Colonic mucosa (tissue), 4 donors: ENCODE measurements around the gene RILP. TPM values are rescaled to one million over a fixed set of nuclear protein-coding genes. Genes with fewer than 3 reads are reported as not detected.

ENCODE experiments used
- DNase-seq: peaks from one replicate; pipeline ENCODE4 v3.0.0-alpha.2; 2020
- H3K27ac ChIP-seq: fragments of 200-600 bp; one replicate; pipeline ENCODE4 v1.8.0; 2021
- H3K27me3 ChIP-seq: fragments of 200-600 bp; one replicate; pipeline ENCODE4 v1.8.0; 2021
- H3K36me3 ChIP-seq: fragments of 200-600 bp; one replicate; pipeline ENCODE4 v1.8.0; 2021
- H3K4me1 ChIP-seq: fragments of 200-600 bp; one replicate; pipeline ENCODE4 v1.8.0; 2021; ENCODE audit warnings: mild to moderate bottlenecking
- H3K4me3 ChIP-seq: fragments of 200-600 bp; one replicate; pipeline ENCODE4 v1.8.0; 2021
- H3K9ac ChIP-seq, 2 donors: one replicate each; pipeline ENCODE4 v1.7.0; 2013; ENCODE audit warnings: control low read depth in 2 of 2, low read depth in 2 of 2, low read length in 2 of 2
- H3K9me3 ChIP-seq: fragments of 200-600 bp; one replicate; pipeline ENCODE4 v1.8.0; 2021
- intact Hi-C: fragments of 100-400 bp; cut with DNase I; formaldehyde crosslinking; loops from one replicate; pipeline ENCODE4 v1.14.1; 2022
- total RNA-seq, 2 donors: library from RNA; stranded (reverse); fragmentation: NEBNext Ultra II Directional in 1 of 2; extraction: Animal tissue kit (Norgen Biotek cat#: 25700) in 1 of 2; gene quantifications; one replicate each; pipeline ENCODE4 v1.2.1, GENCODE V29; 2021
- TF ChIP-seq, protein P1 (sequence below): fragments of 200-600 bp; IDR thresholded peaks from one replicate; pipeline ENCODE4 v1.8.0; 2022; ENCODE audit warnings: antibody characterized with exemption, mild to moderate bottlenecking
- donor health status: healthy.
- donor health status: DM: no; HTN: no; CAD: no.
- donor health status: DM: no; HTN: no; CAD: no.

The RILP gene
- total RNA-seq, 2 donors from 2014 or later: 35.7 to 40.4 TPM

GRCh38 chr17:1598399-1599095, 51.1 kb downstream of the RILP start:
- no peaks in the 10 kb centered on the region for H3K9me3 ChIP-seq
- peak overlapping the region; percentile 57 for H3K27ac ChIP-seq
- H3K9ac ChIP-seq: peak overlapping the region in 1 of 2 donors; percentile 14
- TF ChIP-seq, protein P1, sequence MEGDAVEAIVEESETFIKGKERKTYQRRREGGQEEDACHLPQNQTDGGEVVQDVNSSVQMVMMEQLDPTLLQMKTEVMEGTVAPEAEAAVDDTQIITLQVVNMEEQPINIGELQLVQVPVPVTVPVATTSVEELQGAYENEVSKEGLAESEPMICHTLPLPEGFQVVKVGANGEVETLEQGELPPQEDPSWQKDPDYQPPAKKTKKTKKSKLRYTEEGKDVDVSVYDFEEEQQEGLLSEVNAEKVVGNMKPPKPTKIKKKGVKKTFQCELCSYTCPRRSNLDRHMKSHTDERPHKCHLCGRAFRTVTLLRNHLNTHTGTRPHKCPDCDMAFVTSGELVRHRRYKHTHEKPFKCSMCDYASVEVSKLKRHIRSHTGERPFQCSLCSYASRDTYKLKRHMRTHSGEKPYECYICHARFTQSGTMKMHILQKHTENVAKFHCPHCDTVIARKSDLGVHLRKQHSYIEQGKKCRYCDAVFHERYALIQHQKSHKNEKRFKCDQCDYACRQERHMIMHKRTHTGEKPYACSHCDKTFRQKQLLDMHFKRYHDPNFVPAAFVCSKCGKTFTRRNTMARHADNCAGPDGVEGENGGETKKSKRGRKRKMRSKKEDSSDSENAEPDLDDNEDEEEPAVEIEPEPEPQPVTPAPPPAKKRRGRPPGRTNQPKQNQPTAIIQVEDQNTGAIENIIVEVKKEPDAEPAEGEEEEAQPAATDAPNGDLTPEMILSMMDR: no peak
- no peaks in the 10 kb centered on the region for H3K27me3 ChIP-seq
- no peak overlapping the region for H3K4me3 ChIP-seq
- DNase-seq: no peak
- intact Hi-C loops: no loop called here
- H3K36me3 ChIP-seq: no peaks in the 10 kb centered on the region
- H3K4me1 ChIP-seq: no peaks in the 10 kb centered on the region

- intact Hi-C loops: no loop called here
- peak overlapping the region in 1 of 2 donors; percentile 40 for H3K9ac ChIP-seq
- H3K4me3 ChIP-seq: no peak overlapping the region
- DNase-seq: peak; percentile 77
- TF ChIP-seq, protein P1: no peak
- peak overlapping the region; percentile 57 for H3K27ac ChIP-seq
- no peaks in the 10 kb centered on the region for H3K27me3 ChIP-seq
- H3K9me3 ChIP-seq: no peaks in the 10 kb centered on the region
- peaks cover 5% of the 10 kb centered on the region for H3K4me1 ChIP-seq
- no peaks in the 10 kb centered on the region for H3K36me3 ChIP-seq
These were observed 51.8 kb downstream of the RILP start for GRCh38 chr17:1597861-1598342.

Other genes with a start within 250 kb of the RILP start
- 100 to 1,000 TPM; 533 to 644 TPM for gene YWHAE, start 249.6 kb downstream of the RILP start, total RNA-seq
- gene CRK, start 193.6 kb downstream of the RILP start, total RNA-seq: 10 to 100 TPM; 74.5 to 82.0 TPM
- 100 to 1,000 TPM; 280 to 315 TPM for gene MYO1C, start 157.2 kb downstream of the RILP start, total RNA-seq
- 10 to 100 TPM; 27.6 to 35.5 TPM for gene INPP5K, start 133.3 kb downstream of the RILP start, total RNA-seq
- gene PITPNA, start 87.1 kb downstream of the RILP start, total RNA-seq: 10 to 100 TPM; 77.8 to 83.2 TPM
- gene SLC43A2, start 21.0 kb downstream of the RILP start, total RNA-seq: 10 to 100 TPM; 29.3 to 38.7 TPM
- gene SCARF1, start 4.1 kb downstream of the RILP start, total RNA-seq: 1 to 10 TPM; 6.3 to 7.7 TPM
- gene PRPF8, start 35.0 kb upstream of the RILP start, total RNA-seq: 100 to 1,000 TPM; 172 to 292 TPM
- 10 to 100 TPM; 30.2 to 32.6 TPM for gene TLCD2, start 60.5 kb upstream of the RILP start, total RNA-seq
- 10 to 100 TPM in 1 of 2 donors, 1 to 10 TPM in 1; 9.2 to 16.0 TPM for gene WDR81, start 74.8 kb upstream of the RILP start, total RNA-seq
- gene SERPINF2, start 93.0 kb upstream of the RILP start, total RNA-seq: 1 to 10 TPM; 1.0 to 1.7 TPM
- gene SERPINF1, start 112.2 kb upstream of the RILP start, total RNA-seq: 10 to 100 TPM; 13.3 to 39.7 TPM
- 10 to 100 TPM in 1 of 2 donors, 1 to 10 TPM in 1; 8.0 to 14.7 TPM for gene SMYD4, start 180.0 kb upstream of the RILP start, total RNA-seq
- 100 to 1,000 TPM in 1 of 2 donors, 10 to 100 TPM in 1; 63.4 to 105 TPM for gene RPA1, start 180.1 kb upstream of the RILP start, total RNA-seq